Endothelial cell of umbilical vein (primary cell): ENCODE data around the gene PHB1. TPM values are rescaled to one million over a fixed set of nuclear protein-coding genes. Genes with fewer than 3 reads are reported as not detected.

Experiments used
- polyA plus RNA-seq, 4 experiments: library from polyadenylated mRNA; depleted of rRNA in 3 of 4; stranded (reverse) in 3 of 4; unstranded in 1 of 4; fragments of >200 nt; gene quantifications; 2 replicates each; pipeline versions ENCODE4 v1.2.1 to v1.2.3, GENCODE V29; 2011 to 2012; ENCODE audit warnings: missing spikeins in 1 of 4
- small RNA-seq: library from RNA; depleted of rRNA; stranded (forward); fragments of <200 nt; gene quantifications from one replicate; pipeline ENCODE3, GENCODE V24; 2012; ENCODE audit warnings: low replicate concordance, low read depth; ENCODE audit not compliant: insufficient read depth, insufficient read length
- total RNA-seq: library from RNA; stranded (reverse); gene quantifications from 2 replicates; pipeline ENCODE4 v1.2.3, GENCODE V29; 2021

PHB1 gene
- total and polyA plus RNA-seq, 2 donors (not counting 3 experiments of a cell fraction or from before 2014, with no cell fraction given): 222 to 287 TPM

Small RNAs within 50 kb of the gene (small RNA-seq; reads per million reads assigned to genes)
- not detected for gene RF00019

Other genes with a start within 250 kb of the PHB1 start
- gene GNGT2, start 204.3 kb downstream of the PHB1 start, total RNA-seq: 3.7 and 3.8 TPM in 2 replicates
- gene GNGT2, start 204.3 kb downstream of the PHB1 start, polyA plus RNA-seq: 2.1 and 2.8 TPM in 2 replicates
- 35.2 and 35.7 TPM in 2 replicates for gene ABI3, start 204.2 kb downstream of the PHB1 start, total RNA-seq
- gene ABI3, start 204.2 kb downstream of the PHB1 start, polyA plus RNA-seq: 35.0 and 35.5 TPM in 2 replicates
- gene PHOSPHO1, start 184.1 kb downstream of the PHB1 start, total RNA-seq: 0.18 TPM in 1 of 2 replicates, not detected in the other
- 0.19 and 0.23 TPM in 2 replicates for gene PHOSPHO1, start 184.1 kb downstream of the PHB1 start, polyA plus RNA-seq
- 18.2 and 18.6 TPM in 2 replicates for gene ZNF652, start 52.6 kb downstream of the PHB1 start, total RNA-seq
- 6.1 and 6.2 TPM in 2 replicates for gene ZNF652, start 52.6 kb downstream of the PHB1 start, polyA plus RNA-seq
- not detected in 2 replicates for gene NGFR, start 80.4 kb upstream of the PHB1 start, total RNA-seq
- gene NGFR, start 80.4 kb upstream of the PHB1 start, polyA plus RNA-seq: not detected in 2 replicates
- 2.0 and 2.1 TPM in 2 replicates for gene NXPH3, start 161.0 kb upstream of the PHB1 start, total RNA-seq
- 1.7 and 2.1 TPM in 2 replicates for gene NXPH3, start 161.0 kb upstream of the PHB1 start, polyA plus RNA-seq